K562 (cell line): ENCODE data around the gene MKNK1. TPM values are rescaled to one million over a fixed set of nuclear protein-coding genes. Genes with fewer than 3 reads are reported as not detected.

Experiments used
- ARID4B ChIP-seq: sonication (generic); formaldehyde crosslinking; IDR thresholded peaks from 2 replicates; pipeline ENCODE4 v1.8.0; 2022; ENCODE audit warnings: mild to moderate bottlenecking, missing genetic modification reagents
- BRD9 ChIP-seq: fragments of 450-650 bp; IDR thresholded peaks from 2 replicates; pipeline ENCODE4 v1.6.1; 2018; ENCODE audit warnings: low read depth; ENCODE audit not compliant: partially characterized antibody
- CHCHD3 ChIP-seq: fragments of 250-450 bp; sonication (Bioruptor Pico); IDR thresholded peaks from 2 replicates; pipeline ENCODE4 v2.1.2; 2022; ENCODE audit warnings: mild to moderate bottlenecking
- ETV5 ChIP-seq: sonication (generic); formaldehyde crosslinking; IDR thresholded peaks from 2 replicates; pipeline ENCODE4 v1.4.0; 2020; ENCODE audit warnings: low read depth, mild to moderate bottlenecking, missing genetic modification reagents
- HDAC8 ChIP-seq: fragments of 450-650 bp; IDR thresholded peaks from 2 replicates; pipeline ENCODE4 v1.6.1; 2016; ENCODE audit warnings: mild to moderate bottlenecking, missing genetic modification characterization, moderate library complexity, missing compliant biosample characterization
- HNRNPLL ChIP-seq: fragments of 200-400 bp; formaldehyde crosslinking; IDR thresholded peaks from 2 replicates; pipeline ENCODE4 v1.6.1; 2017; ENCODE audit warnings: low read length, low read depth, mild to moderate bottlenecking; ENCODE audit not compliant: poor library complexity, severe bottlenecking
- MBD1 ChIP-seq: fragments of 250-450 bp; sonication (Bioruptor Pico); IDR thresholded peaks from 2 replicates; pipeline ENCODE4 v1.8.0; 2022; ENCODE audit warnings: inconsistent platforms
- MNT ChIP-seq, 2 experiments: fragments of 450-650 bp; conservative IDR thresholded peaks; 2 replicates each; pipeline ENCODE4 v1.6.1; 2017; ENCODE audit warnings: mild to moderate bottlenecking in 2 of 2, moderate library complexity in 2 of 2
- NR4A1 ChIP-seq, 2 experiments: fragments of 250-450 bp in 1 of 2; fragments of 450-650 bp in 1 of 2; sonication (Bioruptor Pico) in 1 of 2; IDR thresholded peaks; 2 replicates each; pipeline versions ENCODE4 v1.4.0 to v1.6.1; 2016 to 2020; ENCODE audit warnings: mild to moderate bottlenecking in 2 of 2, missing compliant biosample characterization in 1 of 2, missing genetic modification characterization in 1 of 2, moderate library complexity in 1 of 2
- PRMT5 ChIP-seq: sonication (generic); formaldehyde crosslinking; IDR thresholded peaks from 2 replicates; pipeline ENCODE4 v1.5.0; 2020; ENCODE audit warnings: missing genetic modification reagents
- RUNX1 ChIP-seq: sonication (generic); IDR thresholded peaks from 2 replicates; pipeline ENCODE4 v1.6.1; 2016; ENCODE audit warnings: antibody characterized with exemption, low read depth
- SLC30A9 ChIP-seq: fragments of 250-450 bp; sonication (Bioruptor Pico); IDR thresholded peaks from 2 replicates; pipeline ENCODE4 v1.8.0; 2022; ENCODE audit warnings: mild to moderate bottlenecking, moderate library complexity
- TFE3 ChIP-seq: fragments of 450-650 bp; formaldehyde crosslinking; IDR thresholded peaks from 2 replicates; pipeline ENCODE4 v1.4.0; 2020; ENCODE audit warnings: mild to moderate bottlenecking, mixed read lengths
- ZBTB17 ChIP-seq: fragments of 450-650 bp; formaldehyde crosslinking; IDR thresholded peaks from 2 replicates; pipeline ENCODE4 v1.4.0; 2020; ENCODE audit warnings: mild to moderate bottlenecking
- ZNF449 ChIP-seq: fragments of 250-450 bp; sonication (Bioruptor Pico); IDR thresholded peaks from 2 replicates; pipeline ENCODE4 v1.8.0; 2022; ENCODE audit warnings: moderate library complexity, mild to moderate bottlenecking, inconsistent platforms
- ZNF75A ChIP-seq: fragments of 450-650 bp; formaldehyde crosslinking; IDR thresholded peaks from 2 replicates; pipeline ENCODE4 v1.4.0; 2020; ENCODE audit warnings: mild to moderate bottlenecking
- polyA plus RNA-seq, 8 experiments: library from polyadenylated mRNA; depleted of rRNA in 4 of 8; stranded (reverse) in 5 of 8; unstranded in 3 of 8; fragments of >200 nt; fragmentation: Nextera tagmentation in 2 of 8; fragmentation: Illumina TruSeq in 1 of 8; extraction: Ambion mirVana in 2 of 8; extraction: Trizol in 1 of 8; gene quantifications; 2 replicates each; pipeline versions ENCODE4 v1.2.1 to v1.2.3, GENCODE V29; 2011 to 2014; ENCODE audit warnings: inconsistent platforms in 1 of 8, missing spikeins in 1 of 8
- total RNA-seq, 7 experiments: library from RNA; depleted of rRNA in 6 of 7; stranded (reverse); fragments of >200 nt in 6 of 7; fragmentation: Illumina TruSeq in 2 of 7; extraction: Trizol in 2 of 7; gene quantifications; 2 replicates each; pipeline versions ENCODE4 v1.2.1 to v1.2.3, GENCODE V29; 2011 to 2021; ENCODE audit warnings: low replicate concordance in 1 of 7

MKNK1 gene
- total and polyA plus RNA-seq, 9 of the 15 experiments (the other 6 are each of a cell fraction or from before 2014, with no cell fraction given): 27.7 to 51.3 (median 43.7) TPM

GRCh38 chr1:46544561-46545240 lies 59.4 kb downstream of the MKNK1 start (continued):
- TF ChIP-seq ARID4B (no peak), CHCHD3 (CRISPR knock-in tag) (no peak), ETV5 (peak; percentile 90), ZNF75A (CRISPR knock-in tag) (no peak), MBD1 (CRISPR knock-in tag) (no peak), HDAC8 (tag) (no peak), ZNF449 (CRISPR knock-in tag) (0 out of 2 replicates have a peak, but pooled peaks have one; percentile 44), NR4A1 (CRISPR knock-in tag; IDR thresholded peaks at IDR 0.05) (no peak), NR4A1 (tag; IDR thresholded peaks at IDR 0.05) (peak; percentile 90), MNT (conservative IDR thresholded peaks at IDR 0.05) (no peak; a peak in 1 of 4 replicates), BRD9 (peak; percentile 75), PRMT5 (no peak), TFE3 (CRISPR knock-in tag) (peak; percentile 57), HNRNPLL (no peak), SLC30A9 (CRISPR knock-in tag) (no peak), RUNX1 (0 out of 2 replicates have a peak, but pooled peaks have one; percentile 31), ZBTB17 (peak; percentile 87)
